Lower leg skin (tissue), 3 donors: ENCODE data around the gene RPTOR.

Experiments used
- CTCF ChIP-seq, 3 donors: fragments of 450-650 bp; IDR thresholded peaks; one replicate each; pipeline ENCODE4 v1.5.1; 2016; ENCODE audit warnings: antibody characterized with exemption in 3 of 3, mild to moderate bottlenecking in 3 of 3, moderate library complexity in 2 of 3
- POLR2A ChIP-seq, 2 donors: fragments of 450-650 bp; IDR thresholded peaks; one replicate each; pipeline ENCODE4 v1.6.1; 2016 to 2017; ENCODE audit warnings: antibody characterized with exemption in 2 of 2, mild to moderate bottlenecking in 1 of 2, moderate library complexity in 1 of 2

GRCh38 chr17:80742091-80742490 is 197.5 kb downstream of the RPTOR start:
- TF ChIP-seq POLR2A (IDR thresholded peaks at IDR 0.05) (no peak), CTCF (IDR thresholded peaks at IDR 0.05) (no peak)
